Measurements from ENCODE around the gene MT1B.

MT1B gene

GRCh38 chr16:56667581-56668571, 16.2 kb downstream of the MT1B start, which contains the start of gene MT1G:
MT1G (minus strand) TSS chr16:56668065; CDS start chr16:56667993, 72 bp downstream.
- no peak for DNase-seq (ENCODE audit: low spot score)
- no peak within 1 kb of the TSS for H2BK5ac ChIP-seq (ENCODE audit: low read length)
- no peak within 1 kb of the TSS for H2BK120ac ChIP-seq (ENCODE audit: low read depth, low read length)
- H3K23ac ChIP-seq (ENCODE audit: low read depth, low read length, poor library complexity), result peak within 1 kb of the TSS; percentile 83
- H3K36me3 ChIP-seq (replicated peaks in 1 of 2; ENCODE audit: control insufficient read depth in 2 of 2, insufficient read depth in 2 of 2, low read length in 2 of 2), result no peaks in the 10 kb centered on the region
- H3K9me3 ChIP-seq (replicated peaks in 1 of 2; ENCODE audit: control insufficient read depth in 2 of 2, insufficient read depth in 1 of 2, low read depth in 1 of 2, low read length in 2 of 2), result peaks cover 0 to 2% of the 10 kb centered on the region in 2 donors
- no peak within 1 kb of the TSS for H3K18ac ChIP-seq (ENCODE audit: low read length)
- H3K4me3 ChIP-seq (ENCODE audit: low read length in 2 of 2), result no peak within 1 kb of the TSS
- peaks cover 42 to 100% (median 97%) of the 10 kb centered on the region in 3 experiments for H3K27me3 ChIP-seq (ENCODE audit: control insufficient read depth in 3 of 3, insufficient read depth in 3 of 3, low read depth in 1 of 3, low read length in 3 of 3)
- H2BK15ac ChIP-seq (ENCODE audit: low read length), result no peak within 1 kb of the TSS
- H2AK5ac ChIP-seq (ENCODE audit: low read depth, low read length), result no peak within 1 kb of the TSS
- H3K79me1 ChIP-seq (ENCODE audit: low read depth, low read length), result no peaks in the 10 kb centered on the region
- H2AFZ ChIP-seq (ENCODE audit: low read length), result no peak within 1 kb of the TSS
- no peak within 1 kb of the TSS for H3K4me2 ChIP-seq (ENCODE audit: insufficient read depth, low read length, poor library complexity, severe bottlenecking)
- H3K4me1 ChIP-seq (ENCODE audit: control insufficient read depth in 2 of 2, insufficient read depth in 1 of 2, low read depth in 1 of 2, low read length in 2 of 2), result no peaks in the 10 kb centered on the region
- H3K9ac ChIP-seq (ENCODE audit: low read depth, low read length, poor library complexity), result no peak within 1 kb of the TSS
- H4K8ac ChIP-seq (ENCODE audit: low read depth, low read length), result no peak within 1 kb of the TSS
- no peak within 1 kb of the TSS for H3K27ac ChIP-seq (replicated peaks; ENCODE audit: low read length)
- H4K91ac ChIP-seq (ENCODE audit: low read depth, low read length, poor library complexity), result no peak within 1 kb of the TSS
- no peak within 1 kb of the TSS for H2BK12ac ChIP-seq (ENCODE audit: low read length)
- H3K14ac ChIP-seq (ENCODE audit: low read length), result no peak within 1 kb of the TSS
- WGBS, 2 donors (ENCODE audit: extremely low coverage in 2 of 2, insufficient read length in 2 of 2, insufficient replicate concordance in 1 of 2), result no CpG with 5 or more reads among the region's 46 CpGs
- H3K4ac ChIP-seq (ENCODE audit: low read length), result no peak within 1 kb of the TSS

- H3K4me3 ChIP-seq (ENCODE audit: low read length in 2 of 2), result no peak within 1 kb of the TSS
- H3K4ac ChIP-seq (ENCODE audit: low read length), result no peak within 1 kb of the TSS
- no peak within 1 kb of the TSS for H3K4me2 ChIP-seq (ENCODE audit: insufficient read depth, low read length, poor library complexity, severe bottlenecking)
- H2BK12ac ChIP-seq (ENCODE audit: low read length), result no peak within 1 kb of the TSS
- H4K8ac ChIP-seq (ENCODE audit: low read depth, low read length), result no peak within 1 kb of the TSS
- H3K27ac ChIP-seq (replicated peaks; ENCODE audit: low read length), result no peak within 1 kb of the TSS
- peaks cover 42 to 100% (median 96%) of the 10 kb centered on the region in 3 experiments for H3K27me3 ChIP-seq (ENCODE audit: control insufficient read depth in 3 of 3, insufficient read depth in 3 of 3, low read depth in 1 of 3, low read length in 3 of 3)
- peak within 1 kb of the TSS; percentile 40 for H3K23ac ChIP-seq (ENCODE audit: low read depth, low read length, poor library complexity)
- H3K9ac ChIP-seq (ENCODE audit: low read depth, low read length, poor library complexity), result no peak within 1 kb of the TSS
- H4K91ac ChIP-seq (ENCODE audit: low read depth, low read length, poor library complexity), result no peak within 1 kb of the TSS
- H3K14ac ChIP-seq (ENCODE audit: low read length), result no peak within 1 kb of the TSS
- no peak within 1 kb of the TSS for H2BK15ac ChIP-seq (ENCODE audit: low read length)
- H2AK5ac ChIP-seq (ENCODE audit: low read depth, low read length), result no peak within 1 kb of the TSS
- H3K4me1 ChIP-seq (ENCODE audit: control insufficient read depth in 2 of 2, insufficient read depth in 1 of 2, low read depth in 1 of 2, low read length in 2 of 2), result no peaks in the 10 kb centered on the region
- no peak within 1 kb of the TSS for H2AFZ ChIP-seq (ENCODE audit: low read length)
- WGBS, 2 donors (ENCODE audit: extremely low coverage in 2 of 2, insufficient read length in 2 of 2, insufficient replicate concordance in 1 of 2), result no CpG with 5 or more reads among the region's 38 CpGs
- no peak within 1 kb of the TSS for H2BK120ac ChIP-seq (ENCODE audit: low read depth, low read length)
- no peaks in the 10 kb centered on the region for H3K36me3 ChIP-seq (replicated peaks in 1 of 2; ENCODE audit: control insufficient read depth in 2 of 2, insufficient read depth in 2 of 2, low read length in 2 of 2)
- H3K79me1 ChIP-seq (ENCODE audit: low read depth, low read length), result no peaks in the 10 kb centered on the region
- DNase-seq (ENCODE audit: low spot score), result no peak
- H3K18ac ChIP-seq (ENCODE audit: low read length), result peak within 1 kb of the TSS; percentile 51
- H3K9me3 ChIP-seq (replicated peaks in 1 of 2; ENCODE audit: control insufficient read depth in 2 of 2, insufficient read depth in 1 of 2, low read depth in 1 of 2, low read length in 2 of 2), result peaks cover 0 to 2% of the 10 kb centered on the region in 2 donors
- no peak within 1 kb of the TSS for H2BK5ac ChIP-seq (ENCODE audit: low read length)
Observed at GRCh38 chr16:56669005-56669839, 17.5 kb downstream of the MT1B start, which contains the start of gene MT1H. MT1H (plus strand) TSS chr16:56669814; CDS start chr16:56669885, 71 bp downstream.

GRCh38 chr16:56669840-56670619, 18.3 kb downstream of the MT1B start:
- Histone ChIP-seq H3K14ac (ENCODE audit: low read length) (no peak overlapping the region), H2AK5ac (ENCODE audit: low read depth, low read length) (no peak overlapping the region), H3K4me3 (ENCODE audit: low read length in 2 of 2) (no peak overlapping the region), H3K36me3 (replicated peaks in 1 of 2; ENCODE audit: control insufficient read depth in 2 of 2, insufficient read depth in 2 of 2, low read length in 2 of 2) (no peaks in the 10 kb centered on the region), H3K18ac (ENCODE audit: low read length) (no peak overlapping the region), H3K27ac (replicated peaks; ENCODE audit: low read length) (no peak overlapping the region), H3K4me1 (ENCODE audit: control insufficient read depth in 2 of 2, insufficient read depth in 1 of 2, low read depth in 1 of 2, low read length in 2 of 2) (no peaks in the 10 kb centered on the region), H3K9ac (ENCODE audit: low read depth, low read length, poor library complexity) (no peak overlapping the region), H2BK5ac (ENCODE audit: low read length) (no peak overlapping the region), H4K8ac (ENCODE audit: low read depth, low read length) (no peak overlapping the region), H3K9me3 (replicated peaks in 1 of 2; ENCODE audit: control insufficient read depth in 2 of 2, insufficient read depth in 1 of 2, low read depth in 1 of 2, low read length in 2 of 2) (peaks cover 0 to 2% of the 10 kb centered on the region in 2 donors), H3K23ac (ENCODE audit: low read depth, low read length, poor library complexity) (no peak overlapping the region), H3K27me3 (ENCODE audit: control insufficient read depth in 3 of 3, insufficient read depth in 3 of 3, low read depth in 1 of 3, low read length in 3 of 3) (peaks cover 40 to 97% (median 95%) of the 10 kb centered on the region in 3 experiments), H3K4ac (ENCODE audit: low read length) (no peak overlapping the region), H2BK120ac (ENCODE audit: low read depth, low read length) (no peak overlapping the region), H3K79me1 (ENCODE audit: low read depth, low read length) (no peaks in the 10 kb centered on the region), H4K91ac (ENCODE audit: low read depth, low read length, poor library complexity) (no peak overlapping the region), H2AFZ (ENCODE audit: low read length) (no peak overlapping the region), H3K4me2 (ENCODE audit: insufficient read depth, low read length, poor library complexity, severe bottlenecking) (no peak overlapping the region), H2BK12ac (ENCODE audit: low read length) (no peak overlapping the region), H2BK15ac (ENCODE audit: low read length) (no peak overlapping the region)
- no CpG with 5 or more reads among the region's 19 CpGs for WGBS, 2 donors (ENCODE audit: extremely low coverage in 2 of 2, insufficient read length in 2 of 2, insufficient replicate concordance in 1 of 2)
- DNase-seq (ENCODE audit: low spot score), result no peak
